Left ventricle myocardium inferior (tissue), 1 donor: ENCODE measurements around the gene CISTR. TPM values are rescaled to one million over a fixed set of nuclear protein-coding genes. Genes with fewer than 3 reads are reported as not detected.

Source experiments
- DNase-seq: peaks from one replicate; pipeline ENCODE4 v3.0.0-alpha.2; 2020
- H3K27ac ChIP-seq: fragments of 200-600 bp; replicated peaks from 2 replicates; pipeline ENCODE4 v1.8.0; 2021
- H3K27me3 ChIP-seq: fragments of 200-600 bp; 2 replicates; pipeline ENCODE4 v1.8.0; 2021; ENCODE audit warnings: low read depth
- H3K36me3 ChIP-seq: fragments of 200-600 bp; 2 replicates; pipeline ENCODE4 v1.8.0; 2021
- H3K4me1 ChIP-seq: fragments of 200-600 bp; 2 replicates; pipeline ENCODE4 v1.8.0; 2021
- H3K4me3 ChIP-seq: fragments of 200-600 bp; 2 replicates; pipeline ENCODE4 v1.8.0; 2021; ENCODE audit warnings: mild to moderate bottlenecking, moderate library complexity
- H3K9me3 ChIP-seq: fragments of 200-600 bp; replicated peaks from 2 replicates; pipeline ENCODE4 v1.8.0; 2021
- CTCF ChIP-seq: fragments of 200-600 bp; IDR thresholded peaks from 2 replicates; pipeline ENCODE4 v1.8.0; 2021; ENCODE audit warnings: antibody characterized with exemption, mild to moderate bottlenecking, borderline replicate concordance
- intact Hi-C: fragments of 100-400 bp; cut with micrococcal nuclease; formaldehyde crosslinking; loops from one replicate; pipeline ENCODE4 v1.11.0; 2022
- total RNA-seq: library from RNA; stranded (reverse); fragmentation: NEBNext Ultra II Directional; extraction: Animal tissue kit (Norgen Biotek cat#: 25700); gene quantifications from one replicate; pipeline ENCODE4 v1.2.1, GENCODE V29; 2021
- donor health status: DM: no; HTN: yes; CAD: no; lungs with severe emphysema.

The CISTR gene
- total RNA-seq, 1 donor from 2014 or later, result 2.1 TPM

- H3K9me3 ChIP-seq, result no peaks in the 10 kb centered on the region
- H3K36me3 ChIP-seq, result no peaks in the 10 kb centered on the region
- H3K27ac ChIP-seq, result no peak overlapping the region
- intact Hi-C loops, result no loop called here
- TF ChIP-seq CTCF, result no peak
- peaks cover 42% of the 10 kb centered on the region for H3K27me3 ChIP-seq
- no peak overlapping the region for H3K4me3 ChIP-seq
- no peak for DNase-seq
- no peaks in the 10 kb centered on the region for H3K4me1 ChIP-seq
These were observed 45.7 kb downstream of the CISTR start for GRCh38 chr12:53706080-53706479.

- no peak overlapping the region for H3K4me3 ChIP-seq
- no peaks in the 10 kb centered on the region for H3K9me3 ChIP-seq
- TF ChIP-seq CTCF, result no peak
- intact Hi-C loops, result no loop called here
- H3K27ac ChIP-seq, result no peak overlapping the region
- DNase-seq, result no peak
- no peaks in the 10 kb centered on the region for H3K4me1 ChIP-seq
- no peaks in the 10 kb centered on the region for H3K36me3 ChIP-seq
- peaks cover 61% of the 10 kb centered on the region for H3K27me3 ChIP-seq
These were observed 48.0 kb downstream of the CISTR start for GRCh38 chr12:53703756-53704155.

- Histone ChIP-seq H3K9me3 (no peaks in the 10 kb centered on the region), H3K4me1 (peaks cover 3% of the 10 kb centered on the region), H3K4me3 (no peak overlapping the region), H3K27ac (no peak overlapping the region), H3K27me3 (peaks cover 82% of the 10 kb centered on the region), H3K36me3 (no peaks in the 10 kb centered on the region)
- intact Hi-C loops, result loop anchor here (2.0 kb wide), 1 partner anchor 41 kb away; no protein-coding TSS in a partner anchor
- peak; percentile 92 for TF ChIP-seq CTCF
- DNase-seq, result peak; percentile 80
These were observed 50.1 kb downstream of the CISTR start for GRCh38 chr12:53701518-53702264.

- intact Hi-C loops, result loop anchor here (2.0 kb wide), 1 partner anchor 42 kb away; no protein-coding TSS in a partner anchor
- DNase-seq, result no peak
- Histone ChIP-seq H3K4me3 (no peak overlapping the region), H3K4me1 (peaks cover 14% of the 10 kb centered on the region), H3K27ac (no peak overlapping the region), H3K36me3 (no peaks in the 10 kb centered on the region), H3K27me3 (peaks cover 84% of the 10 kb centered on the region), H3K9me3 (no peaks in the 10 kb centered on the region)
- TF ChIP-seq CTCF, result no peak
These were observed 51.2 kb downstream of the CISTR start for GRCh38 chr12:53700567-53700966.

GRCh38 chr12:53699678-53700025, 52.1 kb downstream of the CISTR start:
- peaks cover 85% of the 10 kb centered on the region for H3K27me3 ChIP-seq
- no peak overlapping the region for H3K4me3 ChIP-seq
- no peaks in the 10 kb centered on the region for H3K36me3 ChIP-seq
- H3K9me3 ChIP-seq, result no peaks in the 10 kb centered on the region
- intact Hi-C loops, result loop anchor here (2.0 kb wide), 1 partner anchor 43 kb away; no protein-coding TSS in a partner anchor
- DNase-seq, result no peak
- TF ChIP-seq CTCF, result no peak
- peaks cover 22% of the 10 kb centered on the region for H3K4me1 ChIP-seq
- no peak overlapping the region for H3K27ac ChIP-seq
